HS-27A (cell line): ENCODE results near the gene TMEM63B.
"Not testable (repeated sequence)": the region's sequence is repeated elsewhere in the genome, so short reads cannot be mapped to it uniquely, and the experiment has no call there.

ENCODE experiments used
- DNase-seq: peaks from one replicate; pipeline ENCODE4 v3.0.0-alpha.2; 2012; ENCODE audit warnings: low read depth, missing footprints

Gene TMEM63B

DNA sequence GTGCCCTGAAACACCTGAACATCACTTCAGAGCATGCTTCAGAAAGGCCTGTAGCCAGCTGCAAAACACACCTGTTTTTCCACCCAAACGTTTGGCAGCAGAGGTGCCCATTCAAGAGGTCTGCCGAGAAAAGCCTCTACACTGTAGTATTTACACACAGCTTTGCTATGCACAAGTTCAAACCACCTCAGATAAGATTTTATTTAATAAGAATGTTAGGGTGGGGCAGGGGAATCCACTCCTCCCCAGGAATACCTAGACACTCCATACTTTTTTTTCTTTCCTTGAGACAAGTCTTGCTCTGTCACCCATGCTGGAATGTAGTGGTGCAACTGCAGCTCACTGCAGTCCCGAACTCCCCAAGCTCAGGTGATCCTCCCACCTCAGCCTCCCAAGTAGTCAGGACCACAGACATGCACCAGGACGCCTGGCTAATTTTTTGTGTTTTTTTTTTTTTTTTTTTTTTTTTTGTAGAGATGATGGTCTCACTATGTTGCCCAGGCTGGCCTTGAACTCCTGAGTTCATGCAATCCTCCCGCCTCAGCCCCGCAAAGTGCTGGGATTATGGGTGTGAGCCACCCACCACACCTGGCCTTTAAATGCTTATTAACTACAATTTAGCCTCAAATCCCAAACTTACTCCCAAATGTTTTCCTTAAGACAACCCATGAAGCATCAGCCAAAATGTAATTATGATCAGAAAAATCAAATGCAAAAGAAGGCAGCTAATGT, 9.8 kb upstream of the TMEM63B start:
- no peak for DNase-seq

DNA sequence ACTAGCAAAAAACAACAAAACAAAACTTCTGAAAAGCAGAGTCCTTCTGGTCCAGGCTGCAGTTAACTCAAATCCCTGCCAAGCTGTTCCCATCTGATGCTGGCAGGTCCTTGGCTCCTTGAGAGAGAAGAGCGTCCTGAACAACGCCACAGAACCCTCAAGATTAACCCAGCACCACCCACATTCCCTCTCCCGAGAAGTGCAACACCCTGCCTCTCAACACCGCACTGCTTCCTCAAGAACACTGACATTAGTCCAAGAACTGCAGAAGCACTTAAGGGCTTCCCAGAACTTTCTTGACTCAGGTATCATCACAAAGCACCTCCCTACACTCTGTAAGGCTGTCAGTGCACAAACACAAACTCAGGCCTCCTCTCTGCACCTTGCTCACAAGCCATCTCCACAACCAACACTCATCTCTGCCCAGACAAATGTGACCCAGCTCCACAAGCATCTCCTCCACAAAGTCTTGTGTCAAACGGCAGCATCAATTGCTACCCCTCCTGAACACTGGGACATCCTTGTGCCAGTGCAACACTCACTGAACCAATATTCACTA, 7.6 kb upstream of the TMEM63B start:
- DNase-seq = no peak

DNA sequence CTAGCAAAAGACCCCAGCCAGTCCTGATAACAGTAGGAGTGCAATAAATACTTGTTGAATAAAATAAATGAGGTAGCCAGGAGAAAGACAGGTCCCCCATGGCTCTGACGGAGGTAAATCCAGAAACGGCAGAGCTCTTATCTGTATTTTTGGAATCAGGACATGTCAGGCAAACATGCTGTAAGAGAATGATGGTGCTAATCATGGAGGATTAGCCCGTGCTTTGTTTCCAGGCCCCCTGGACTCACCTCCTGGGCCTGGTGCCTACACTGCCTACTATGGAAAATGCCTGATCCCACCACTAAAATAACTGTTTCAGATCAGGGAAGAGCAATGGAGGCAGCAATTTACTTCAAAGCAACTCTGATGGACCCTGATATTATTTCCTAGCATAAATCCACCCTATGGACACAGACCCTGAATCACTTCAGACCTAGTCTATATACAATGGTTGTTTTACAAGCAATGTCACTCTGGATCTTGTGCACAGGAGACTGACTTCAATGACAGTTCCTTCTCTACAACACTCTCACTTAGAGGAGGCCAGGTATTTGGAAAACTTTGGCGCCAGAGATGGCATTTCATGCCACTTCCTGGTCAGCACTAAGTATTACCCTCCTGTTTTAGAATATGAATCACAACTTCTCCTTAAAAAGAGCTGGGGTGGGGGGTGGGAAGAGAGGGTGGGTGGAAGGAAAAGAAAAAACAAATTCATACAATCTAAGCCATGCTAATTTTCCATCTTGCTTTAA, 6.5 kb upstream of the TMEM63B start:
- DNase-seq = no peak

DNA sequence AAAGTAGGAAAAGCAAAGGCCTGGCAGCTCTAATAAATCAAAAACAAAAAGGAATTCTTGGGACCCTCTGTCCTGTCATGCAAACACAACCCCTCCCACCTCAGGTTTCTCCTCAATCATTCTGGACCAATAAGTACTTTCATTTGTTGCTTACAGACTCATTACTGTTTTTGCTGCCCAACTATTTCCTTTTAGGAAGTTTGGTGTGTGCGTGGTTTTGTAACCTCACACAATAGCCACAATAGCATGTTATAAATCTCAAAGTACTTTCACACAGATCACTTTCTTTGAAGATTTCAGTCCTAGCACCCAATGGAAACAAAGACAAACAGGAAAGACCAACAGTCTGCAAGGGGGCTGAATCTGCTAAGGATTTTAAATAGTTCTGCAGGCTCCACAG, 4.6 kb upstream of the TMEM63B start:
- DNase-seq = no peak

DNA sequence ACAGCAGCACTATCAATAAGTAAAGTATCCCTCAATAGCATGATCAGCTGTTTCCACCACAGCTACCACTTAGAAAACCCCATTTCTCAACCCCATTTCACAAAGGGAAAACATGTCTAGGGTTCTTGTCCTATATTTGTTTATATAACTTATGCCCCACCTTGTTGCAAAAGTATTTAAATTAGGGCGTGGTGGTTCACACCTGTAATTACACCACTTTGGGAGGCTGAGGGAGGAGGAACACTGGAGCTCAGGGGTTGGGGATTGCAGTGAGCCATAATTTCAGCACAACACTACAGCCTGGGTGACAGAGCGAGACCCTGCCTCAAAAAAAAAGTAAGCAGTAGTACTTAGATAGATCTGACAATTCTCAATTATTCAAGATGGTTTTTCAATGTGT, 3.8 kb upstream of the TMEM63B start:
- DNase-seq = no peak

DNA sequence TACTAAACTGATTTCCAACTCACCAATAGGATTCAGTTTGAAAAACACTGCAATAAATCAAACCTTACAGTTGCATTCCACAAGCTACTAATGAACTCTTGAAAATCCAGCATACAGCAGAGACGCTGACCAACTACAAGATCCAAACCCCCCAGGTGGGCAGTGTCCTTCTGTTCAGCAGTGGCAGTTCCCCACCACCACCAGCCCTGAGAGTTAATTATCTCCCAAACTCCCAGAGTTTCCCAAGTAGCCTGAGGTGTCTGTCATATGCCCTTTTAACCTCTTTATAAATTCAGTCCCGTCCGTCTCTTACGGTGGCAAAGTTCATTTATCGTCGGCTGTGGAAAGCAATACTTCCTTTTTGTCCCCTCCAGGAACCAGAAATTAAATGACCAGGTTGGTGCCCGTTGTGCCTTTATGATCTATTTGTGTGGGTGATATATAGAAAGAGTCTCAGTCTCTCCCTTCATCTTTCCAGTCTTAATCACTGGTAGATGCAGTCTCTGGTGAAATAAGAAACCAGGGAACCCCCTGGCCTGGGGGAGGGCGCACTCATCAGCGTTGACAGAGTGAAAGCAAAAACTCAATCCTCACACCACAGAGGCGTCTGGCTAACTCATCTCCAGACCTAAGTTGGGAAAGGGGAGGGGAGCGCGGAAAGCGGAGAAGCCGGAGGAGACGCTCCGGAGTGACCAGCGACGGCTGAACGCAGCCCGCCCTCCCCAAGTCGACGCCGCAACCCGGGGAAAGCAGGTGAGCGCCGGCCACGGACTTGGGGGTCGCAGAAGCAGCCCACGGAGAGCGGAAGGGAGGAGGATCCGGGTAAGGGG, 819 bp upstream of the TMEM63B start:
- DNase-seq = no peak

DNA sequence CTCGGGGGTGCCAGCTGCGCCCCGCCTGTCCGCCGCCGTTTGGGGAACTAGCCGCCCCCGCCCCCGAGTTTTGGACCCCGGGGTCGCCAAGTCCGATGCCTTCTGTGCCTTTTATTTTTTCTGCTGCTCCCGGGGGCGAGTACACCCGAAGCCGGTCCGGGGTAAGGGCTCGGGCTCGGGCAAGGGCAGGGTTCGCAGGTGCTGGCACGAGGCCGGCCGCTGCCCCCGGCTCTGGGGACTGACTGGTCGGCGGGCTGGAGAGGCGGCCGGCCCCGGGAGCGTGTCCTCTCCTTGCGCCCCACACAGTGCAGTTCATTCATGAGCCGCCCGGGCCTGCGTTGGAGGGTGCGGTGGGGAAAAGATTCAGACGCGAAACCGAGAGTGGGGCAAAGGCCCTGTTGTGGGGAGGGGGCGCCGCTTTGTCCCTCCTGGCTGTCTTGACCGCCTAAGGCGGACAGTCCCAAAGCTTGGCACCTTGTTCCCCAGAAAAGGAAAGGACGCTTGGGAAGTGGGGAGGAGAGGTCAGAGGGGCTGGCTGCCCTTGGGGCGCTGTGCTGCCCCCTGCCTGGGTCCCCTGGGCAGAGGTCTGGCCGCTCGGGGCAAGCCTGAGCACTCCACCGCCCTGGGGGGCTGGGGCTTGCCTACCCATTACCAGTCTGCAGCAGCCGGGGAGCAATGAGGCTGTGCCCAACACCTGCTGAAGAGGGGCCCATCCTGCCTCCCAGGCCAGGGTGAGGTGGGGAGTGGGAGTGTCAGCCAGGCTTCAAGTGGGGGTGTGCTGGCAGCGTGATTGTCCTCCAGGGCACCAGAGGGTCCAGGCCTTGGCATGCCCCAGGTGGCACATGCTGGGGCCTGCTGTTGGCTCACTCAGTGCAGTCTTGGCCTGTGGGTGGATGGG, 915 bp downstream of the TMEM63B start:
- DNase-seq = no peak

DNA sequence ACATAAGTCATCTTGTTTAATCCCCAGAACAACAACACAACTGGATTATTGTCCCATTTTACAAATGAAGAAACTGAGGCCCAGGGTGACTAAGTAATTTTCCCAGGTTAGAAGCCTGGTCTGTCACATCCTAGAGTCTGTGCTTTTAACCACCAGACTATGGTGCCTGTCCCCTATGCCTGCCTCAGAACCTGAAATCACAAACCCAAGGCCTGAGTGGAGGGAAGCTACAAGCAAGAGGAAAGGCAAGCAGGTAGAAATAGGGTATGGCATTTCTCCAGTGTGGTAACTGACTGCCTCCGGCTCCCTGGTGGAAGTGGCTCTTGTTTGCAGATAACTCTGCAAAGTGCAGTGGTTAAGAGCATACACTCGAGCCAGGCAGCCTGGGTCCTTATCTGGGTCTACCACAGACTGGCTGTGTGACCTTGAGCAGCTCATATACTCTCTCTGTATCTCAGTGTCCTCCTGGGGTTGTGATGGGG, 2.5 kb downstream of the TMEM63B start:
- DNase-seq = no peak

DNA sequence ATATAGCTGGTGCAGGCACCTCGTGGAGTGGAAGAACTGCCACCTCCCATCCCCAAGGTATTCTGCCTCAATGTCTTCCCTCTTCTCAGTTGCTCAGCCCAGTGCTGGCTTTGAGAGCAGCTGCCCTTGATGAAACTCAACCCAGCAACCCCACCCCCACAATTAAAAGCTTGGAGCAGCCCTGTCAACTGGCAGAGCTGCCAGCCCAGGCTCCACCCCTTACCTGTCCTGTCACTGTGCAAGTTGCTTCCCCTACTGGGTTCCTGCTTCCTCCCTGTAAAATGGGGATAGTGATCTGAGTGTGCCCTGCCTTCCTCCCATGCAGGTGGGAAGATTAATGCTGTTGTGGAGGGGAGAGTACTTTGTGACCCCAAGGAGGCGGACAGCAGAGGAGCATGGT, 4.5 kb downstream of the TMEM63B start:
- DNase-seq = no peak

DNA sequence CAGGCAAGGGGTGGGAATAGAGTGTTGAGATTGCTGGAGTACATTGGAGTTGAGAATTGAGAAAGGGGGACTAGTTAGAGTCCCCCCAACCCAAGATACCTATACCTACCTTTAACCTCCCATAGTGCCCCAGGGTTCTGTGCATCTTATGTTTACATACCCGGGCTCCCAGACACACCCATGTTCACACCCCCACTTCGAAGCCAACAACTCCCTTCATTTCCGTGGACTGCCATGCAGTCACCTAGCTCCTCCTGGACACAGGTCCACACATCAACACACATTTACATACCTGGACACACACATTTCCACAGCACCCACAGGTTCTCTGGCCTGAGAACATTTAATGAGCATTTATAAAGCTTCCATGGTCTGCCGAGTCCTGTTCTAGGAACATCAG, 5.1 kb downstream of the TMEM63B start:
- DNase-seq = no peak

DNA sequence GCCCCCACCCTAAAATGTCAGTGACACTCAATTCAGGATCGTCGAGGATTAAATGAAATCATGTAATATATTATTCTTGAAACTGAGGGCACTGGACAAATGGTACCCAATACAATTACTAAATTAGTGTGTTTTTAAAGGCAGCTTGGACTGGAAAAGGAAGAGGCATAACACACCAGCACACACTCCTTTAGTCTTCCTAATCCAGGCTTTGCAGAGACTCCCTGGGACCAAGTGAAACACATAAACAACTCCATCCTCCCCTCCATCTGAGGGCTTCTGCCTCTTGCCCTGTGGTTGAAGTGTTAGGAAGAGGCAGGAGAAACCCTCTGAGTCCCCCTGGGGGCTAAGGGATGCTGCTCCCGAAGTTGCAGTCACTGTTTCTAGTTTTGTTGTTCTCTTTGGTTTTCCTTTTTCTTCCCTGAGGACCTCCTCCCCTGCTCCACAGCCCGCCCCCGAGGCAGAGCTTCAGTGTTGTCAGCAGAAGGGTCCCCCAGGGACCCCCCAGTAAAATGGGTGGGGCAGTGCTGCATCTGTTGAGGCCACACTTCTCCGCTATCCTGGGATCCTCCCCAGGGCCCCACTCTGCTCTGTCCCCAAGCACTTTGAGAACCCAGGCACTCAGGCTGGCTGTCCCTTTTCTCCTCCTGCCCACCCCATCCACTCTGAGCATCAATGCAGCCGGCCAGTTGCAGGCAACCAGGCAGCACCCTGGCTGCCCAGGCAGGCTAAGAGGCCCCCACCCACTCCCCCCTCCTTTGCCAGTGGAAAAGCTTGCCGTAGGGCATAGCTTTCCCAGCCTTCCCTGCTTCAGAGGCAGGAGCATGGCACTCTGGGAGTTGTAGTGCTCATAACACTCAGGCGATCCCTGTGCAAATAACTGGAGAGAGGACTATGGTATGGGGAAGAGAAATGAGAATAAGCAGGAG, 5.9 kb downstream of the TMEM63B start:
- no peak for DNase-seq

DNA sequence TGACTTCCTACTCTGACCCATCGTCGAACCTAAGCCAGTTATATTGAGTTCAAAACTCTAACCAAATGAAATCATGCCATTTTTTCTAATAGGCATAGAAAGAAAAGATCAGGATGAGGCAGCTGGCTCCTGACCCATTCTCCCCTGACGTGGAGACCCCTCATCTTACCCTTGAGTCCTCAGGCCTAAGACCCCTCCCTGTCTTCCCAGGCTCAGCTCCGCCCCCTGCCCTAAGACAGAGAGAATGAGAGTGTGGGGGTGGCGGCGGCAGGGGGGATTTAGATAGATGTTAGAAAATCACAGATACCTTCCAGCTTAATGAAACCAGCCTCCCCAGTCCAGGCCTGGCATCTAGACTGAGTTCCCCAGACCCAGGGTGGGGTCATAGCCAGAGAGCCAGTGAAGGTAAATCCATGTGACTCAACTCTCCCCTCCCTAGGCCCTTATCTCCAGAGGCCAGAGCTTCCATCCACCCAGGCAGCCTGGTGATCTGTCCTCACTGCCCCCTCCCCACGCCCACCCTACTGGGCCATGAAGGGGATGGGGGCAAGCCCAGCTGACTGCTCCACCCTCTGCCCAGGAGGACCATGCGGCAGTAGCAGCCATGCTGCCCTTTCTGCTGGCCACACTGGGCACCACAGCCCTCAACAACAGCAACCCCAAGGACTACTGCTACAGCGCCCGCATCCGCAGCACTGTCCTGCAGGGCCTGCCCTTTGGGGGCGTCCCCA, 6.8 kb downstream of the TMEM63B start:
- no peak for DNase-seq

DNA sequence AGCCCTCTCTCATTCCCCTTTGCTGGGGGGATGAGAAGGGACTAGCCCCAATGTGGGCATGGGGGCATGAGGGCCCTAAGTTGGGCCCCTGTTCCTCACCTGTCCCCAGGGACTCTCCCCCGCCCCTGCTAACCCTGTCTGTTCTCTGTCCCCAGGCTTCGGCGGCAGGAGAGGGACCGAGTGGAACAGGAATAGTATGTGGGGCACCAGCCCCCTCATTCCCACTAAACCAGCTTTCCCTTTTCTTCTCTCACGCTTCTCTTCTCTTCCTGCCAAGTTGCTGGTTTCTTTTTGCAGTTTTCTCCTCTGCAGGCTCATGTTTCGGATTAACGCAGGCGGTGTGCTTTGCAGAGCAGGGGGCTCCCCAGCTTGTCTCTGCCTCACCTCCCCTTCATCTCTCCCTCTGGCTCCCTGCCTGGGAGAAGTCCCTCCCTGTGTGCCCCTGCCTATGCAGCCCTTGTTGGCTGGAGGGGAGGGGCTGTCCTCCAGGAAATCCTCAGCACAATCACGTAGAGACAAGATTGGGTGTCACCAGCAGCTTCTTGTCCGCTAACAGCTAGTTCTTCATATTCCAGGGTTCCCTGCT, 7.9 kb downstream of the TMEM63B start:
- DNase-seq = no peak

DNA sequence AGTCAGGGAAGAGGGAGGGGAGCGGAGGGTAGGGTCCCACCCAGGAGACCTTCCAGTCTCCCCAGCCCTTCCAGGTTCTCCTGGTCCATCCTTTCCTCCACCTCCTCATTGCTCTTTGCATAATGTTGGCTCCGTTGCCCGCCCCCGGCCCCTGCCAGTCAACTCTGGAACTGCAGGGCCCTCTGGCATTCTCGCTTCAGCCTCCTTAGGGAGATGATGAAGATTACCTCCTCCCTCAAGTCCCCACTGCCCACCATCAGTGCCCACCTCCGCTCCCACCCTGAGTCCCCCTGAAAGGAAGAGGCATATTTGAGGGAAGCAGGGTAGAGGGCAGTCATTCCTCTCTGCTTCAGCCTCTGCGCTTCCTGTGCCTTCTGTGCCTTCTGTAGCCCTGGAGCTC, 8.5 kb downstream of the TMEM63B start:
- DNase-seq = no peak

DNA sequence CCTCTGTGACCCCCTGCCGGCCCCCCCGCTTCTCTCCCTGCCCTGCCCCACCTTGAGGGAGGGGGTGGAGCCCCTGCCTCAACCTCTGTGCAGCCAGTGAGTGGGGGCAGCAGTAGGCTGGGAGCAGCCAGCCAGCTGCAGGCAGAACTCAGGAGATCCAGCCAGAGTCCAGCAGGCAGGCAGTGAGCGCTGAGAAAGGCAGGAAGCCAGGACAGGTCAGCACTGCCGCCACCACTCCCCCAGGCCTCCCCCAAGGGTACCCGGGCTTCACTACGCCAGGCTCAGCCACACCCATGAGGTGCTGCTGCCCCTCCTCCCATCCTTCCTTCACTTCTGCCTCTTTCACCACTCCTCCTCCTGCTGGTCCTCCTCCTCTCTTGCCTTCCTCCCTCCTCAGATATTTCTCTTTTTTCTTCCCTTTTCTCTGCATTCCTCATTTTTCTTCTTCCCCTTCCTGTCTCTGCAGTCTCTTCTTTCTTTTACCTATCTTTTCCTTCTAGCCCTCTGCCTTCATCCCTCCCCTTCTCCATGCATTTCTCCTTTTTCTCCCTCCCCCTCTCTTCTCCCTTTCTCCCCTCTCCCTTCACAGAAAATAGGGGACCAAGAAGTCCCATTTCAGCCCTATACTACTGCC, 11.5 kb downstream of the TMEM63B start:
- no peak for DNase-seq

DNA sequence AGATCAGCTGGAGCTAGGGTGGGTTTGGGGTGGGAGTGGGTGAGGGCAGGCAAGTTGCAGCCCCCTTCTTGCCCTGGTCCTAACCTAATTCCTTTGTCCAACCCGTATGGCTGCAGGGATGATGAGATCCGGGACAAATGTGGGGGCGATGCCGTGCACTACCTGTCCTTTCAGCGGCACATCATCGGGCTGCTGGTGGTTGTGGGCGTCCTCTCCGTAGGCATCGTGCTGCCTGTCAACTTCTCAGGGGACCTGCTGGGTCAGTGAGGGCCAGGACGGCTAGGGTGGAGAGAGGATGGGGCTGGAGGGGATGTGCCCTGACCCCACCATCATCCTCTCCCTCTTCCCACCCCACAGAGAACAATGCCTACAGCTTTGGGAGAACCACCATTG, 12.0 kb downstream of the TMEM63B start:
- no peak for DNase-seq

DNA sequence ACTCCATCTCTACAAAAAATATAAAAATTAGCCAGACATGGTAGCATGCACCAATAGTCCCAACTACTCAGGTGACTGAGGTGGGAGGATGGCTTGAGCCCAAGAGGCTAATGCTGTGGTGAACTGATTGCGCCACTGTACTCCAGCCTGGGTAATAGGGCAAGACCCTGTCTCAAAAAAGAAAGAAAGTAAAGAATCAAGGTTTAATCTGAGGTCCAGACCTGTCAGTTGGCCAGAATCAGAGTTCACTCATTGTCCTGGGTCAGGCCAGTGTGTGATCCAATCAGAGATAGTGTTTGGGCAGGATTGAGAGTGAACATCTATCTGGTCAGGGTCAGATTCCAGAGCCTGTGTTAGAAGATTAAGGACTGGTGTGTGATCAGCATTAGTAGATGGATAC, 15.5 kb downstream of the TMEM63B start:
- DNase-seq = no peak

DNA sequence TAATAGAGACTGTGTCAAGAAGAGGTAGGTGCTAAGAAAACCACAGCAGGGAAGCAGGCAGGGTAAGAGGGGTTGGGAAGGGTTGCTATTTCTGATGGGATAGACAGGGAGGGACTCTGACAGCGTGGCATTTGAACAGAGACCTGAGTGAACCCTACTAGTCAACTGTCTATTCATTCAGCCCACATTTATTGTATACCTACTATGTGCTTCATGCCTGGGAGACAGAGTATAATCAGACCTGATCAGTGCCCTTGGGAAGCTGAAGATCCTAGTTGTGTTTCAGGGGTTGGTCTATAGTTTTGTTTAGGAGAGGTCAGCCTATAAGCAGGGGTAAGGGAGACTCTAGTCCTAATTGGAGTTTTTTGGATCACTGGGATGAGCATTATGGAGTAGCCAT, 16.4 kb downstream of the TMEM63B start:
- no peak for DNase-seq

DNA sequence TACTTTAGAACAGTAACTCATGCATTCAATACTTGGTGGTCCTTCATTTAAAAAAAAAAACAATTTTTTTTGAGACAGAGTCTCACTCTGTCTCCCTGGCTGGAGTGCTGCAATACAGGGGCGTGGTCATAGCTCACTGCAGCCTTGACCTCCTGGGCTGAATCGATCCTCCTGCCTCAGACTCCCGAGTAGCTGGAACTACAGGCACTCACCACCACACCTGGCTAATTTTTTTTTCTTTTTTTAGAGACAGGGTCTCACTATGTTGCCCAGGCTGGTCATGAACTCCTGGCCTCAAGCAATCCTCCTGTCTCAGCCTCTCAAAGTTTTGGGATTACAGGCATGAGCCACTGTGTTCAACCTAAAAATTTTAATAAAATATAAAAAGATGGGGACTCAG, 17.2 kb downstream of the TMEM63B start:
- not testable (repeated sequence) for DNase-seq
